IPS-15b (cell line): ENCODE results near the gene TRIM54.
"Not testable (repeated sequence)": the region's sequence is repeated elsewhere in the genome, so short reads cannot be mapped to it uniquely, and the experiment has no call there.

ENCODE experiments used
- H3K27me3 ChIP-seq: one replicate; pipeline ENCODE4 v1.6.1; 2013; ENCODE audit warnings: low read length; ENCODE audit not compliant: control insufficient read depth, insufficient read depth
- H3K36me3 ChIP-seq: one replicate; pipeline ENCODE4 v1.6.1; 2013; ENCODE audit warnings: low read length; ENCODE audit not compliant: control insufficient read depth, insufficient read depth
- H3K4me1 ChIP-seq: one replicate; pipeline ENCODE4 v1.6.1; 2013; ENCODE audit warnings: mild to moderate bottlenecking, low read length; ENCODE audit not compliant: control insufficient read depth, insufficient read depth
- H3K4me3 ChIP-seq: one replicate; pipeline ENCODE4 v1.5.1; 2013; ENCODE audit warnings: low read depth, low read length
- H3K9ac ChIP-seq: one replicate; pipeline ENCODE4 v1.6.1; 2013; ENCODE audit warnings: low read depth, mild to moderate bottlenecking, low read length
- H3K9me3 ChIP-seq: one replicate; pipeline ENCODE4 v1.6.1; 2013; ENCODE audit warnings: mild to moderate bottlenecking, low read length; ENCODE audit not compliant: control insufficient read depth, insufficient read depth

Gene TRIM54

GRCh38 chr2:27261926-27262298 lies 20.3 kb upstream of the TRIM54 start:
- no peaks in the 10 kb centered on the region for H3K9me3 ChIP-seq
- no peak overlapping the region for H3K9ac ChIP-seq
- peak overlapping the region; percentile 72 for H3K4me3 ChIP-seq

GRCh38 chr2:27262379-27263286 lies 19.6 kb upstream of the TRIM54 start, which contains the start of gene SLC30A3:
Gene SLC30A3 (minus strand): TSS chr2:27263047. CDS start chr2:27262906, 141 bp downstream.
- Histone ChIP-seq H3K27me3 (peaks cover 71% of the 10 kb centered on the region), H3K4me1 (no peaks in the 10 kb centered on the region), H3K9ac (no peak within 1 kb of the TSS), H3K36me3 (no peaks in the 10 kb centered on the region), H3K9me3 (no peaks in the 10 kb centered on the region), H3K4me3 (peak within 1 kb of the TSS; percentile 72)

More at GRCh38 chr2:27261926-27262298, 20.3 kb upstream of the TRIM54 start:
- no peaks in the 10 kb centered on the region for H3K4me1 ChIP-seq
- H3K27me3 ChIP-seq = peaks cover 67% of the 10 kb centered on the region
- no peaks in the 10 kb centered on the region for H3K36me3 ChIP-seq

- peak overlapping the region; percentile 72 for H3K4me3 ChIP-seq
- H3K36me3 ChIP-seq = no peaks in the 10 kb centered on the region
- H3K27me3 ChIP-seq = peaks cover 75% of the 10 kb centered on the region
- no peaks in the 10 kb centered on the region for H3K4me1 ChIP-seq
- H3K9ac ChIP-seq = no peak overlapping the region
- no peaks in the 10 kb centered on the region for H3K9me3 ChIP-seq
Observed at GRCh38 chr2:27263287-27264252, 18.7 kb upstream of the TRIM54 start.

GRCh38 chr2:27264253-27264752 lies 17.9 kb upstream of the TRIM54 start:
- Histone ChIP-seq H3K4me3 (peak overlapping the region; percentile 72), H3K9ac (no peak overlapping the region), H3K9me3 (no peaks in the 10 kb centered on the region), H3K27me3 (peaks cover 79% of the 10 kb centered on the region), H3K4me1 (no peaks in the 10 kb centered on the region), H3K36me3 (no peaks in the 10 kb centered on the region)

GRCh38 chr2:27264753-27265535 lies 17.3 kb upstream of the TRIM54 start:
- H3K4me1 ChIP-seq = no peaks in the 10 kb centered on the region
- H3K36me3 ChIP-seq = no peaks in the 10 kb centered on the region
- H3K27me3 ChIP-seq = peaks cover 75% of the 10 kb centered on the region
- peak overlapping the region; percentile 58 for H3K9ac ChIP-seq
- H3K9me3 ChIP-seq = no peaks in the 10 kb centered on the region
- peak overlapping the region; percentile 72 for H3K4me3 ChIP-seq

GRCh38 chr2:27265536-27265870 lies 16.7 kb upstream of the TRIM54 start:
- H3K36me3 ChIP-seq = no peaks in the 10 kb centered on the region
- no peaks in the 10 kb centered on the region for H3K4me1 ChIP-seq
- no peaks in the 10 kb centered on the region for H3K9me3 ChIP-seq
- H3K4me3 ChIP-seq = peak overlapping the region; percentile 13
- peaks cover 69% of the 10 kb centered on the region for H3K27me3 ChIP-seq
- no peak overlapping the region for H3K9ac ChIP-seq

GRCh38 chr2:27268296-27268695 lies 13.9 kb upstream of the TRIM54 start:
- H3K9ac ChIP-seq, H3K9me3 ChIP-seq, H3K4me1 ChIP-seq, H3K4me3 ChIP-seq, H3K36me3 ChIP-seq: not testable (repeated sequence)
- H3K27me3 ChIP-seq = peaks cover 51% of the 10 kb centered on the region

- H3K27me3 ChIP-seq = peaks cover 33% of the 10 kb centered on the region
Observed at GRCh38 chr2:27270131-27270530, 12.1 kb upstream of the TRIM54 start.

GRCh38 chr2:27270670-27271069 lies 11.6 kb upstream of the TRIM54 start:
- Histone ChIP-seq H3K4me1 (peaks cover 2% of the 10 kb centered on the region), H3K36me3 (no peaks in the 10 kb centered on the region), H3K4me3 (no peak overlapping the region), H3K9ac (no peak overlapping the region), H3K27me3 (peaks cover 28% of the 10 kb centered on the region), H3K9me3 (no peaks in the 10 kb centered on the region)

More at GRCh38 chr2:27270131-27270530, 12.1 kb upstream of the TRIM54 start:
- H3K4me1 ChIP-seq = no peaks in the 10 kb centered on the region
- H3K9me3 ChIP-seq = no peaks in the 10 kb centered on the region
- no peaks in the 10 kb centered on the region for H3K36me3 ChIP-seq
- H3K4me3 ChIP-seq = no peak overlapping the region
- H3K9ac ChIP-seq = no peak overlapping the region

- Histone ChIP-seq H3K27me3 (peaks cover 17% of the 10 kb centered on the region), H3K4me1 (peaks cover 2% of the 10 kb centered on the region), H3K9me3 (no peaks in the 10 kb centered on the region), H3K4me3 (no peak overlapping the region), H3K9ac (no peak overlapping the region), H3K36me3 (no peaks in the 10 kb centered on the region)
Observed at GRCh38 chr2:27271631-27272340, 10.4 kb upstream of the TRIM54 start.
